GM12892 (cell line): Measurements from ENCODE around the gene LGR4.
A peak's percentile ranks its signal among the peaks of the same experiment; 100 is the strongest.

ENCODE experiments used
- DNase-seq: peaks from one replicate; pipeline ENCODE4 v3.0.0; 2011; ENCODE audit not compliant: insufficient read length
- FAIRE-seq: peaks from 2 replicates; lab custom pipeline; 2011; peaks lifted over from hg19 to GRCh38; lab: Jason Lieb, UNC
- POLR2A ChIP-seq: IDR thresholded peaks from 2 replicates; pipeline ENCODE4 v1.6.1; 2011; ENCODE audit warnings: low read depth, low read length, control low read depth
- POLR2AphosphoS5 ChIP-seq: IDR thresholded peaks from 2 replicates; pipeline ENCODE4 v1.6.1; 2011; ENCODE audit warnings: low read depth, low read length, control low read depth
- TAF1 ChIP-seq: IDR thresholded peaks from 2 replicates; pipeline ENCODE4 v1.6.1; 2011; ENCODE audit warnings: low read depth, mild to moderate bottlenecking, control low read depth, low read length, borderline replicate concordance

LGR4 gene

GRCh38 chr11:27481992-27482391, 9.4 kb upstream of the LGR4 start:
- DNase-seq (no peak), FAIRE-seq (no peak)
- no peak for TF ChIP-seq POLR2AphosphoS5
- no peak for TF ChIP-seq TAF1
- TF ChIP-seq POLR2A, result no peak

- no peak for TF ChIP-seq TAF1
- no peak for TF ChIP-seq POLR2A
- TF ChIP-seq POLR2AphosphoS5, result no peak
- FAIRE-seq (no peak), DNase-seq (no peak)
Measured at GRCh38 chr11:27477831-27478230, 5.2 kb upstream of the LGR4 start.

DNA sequence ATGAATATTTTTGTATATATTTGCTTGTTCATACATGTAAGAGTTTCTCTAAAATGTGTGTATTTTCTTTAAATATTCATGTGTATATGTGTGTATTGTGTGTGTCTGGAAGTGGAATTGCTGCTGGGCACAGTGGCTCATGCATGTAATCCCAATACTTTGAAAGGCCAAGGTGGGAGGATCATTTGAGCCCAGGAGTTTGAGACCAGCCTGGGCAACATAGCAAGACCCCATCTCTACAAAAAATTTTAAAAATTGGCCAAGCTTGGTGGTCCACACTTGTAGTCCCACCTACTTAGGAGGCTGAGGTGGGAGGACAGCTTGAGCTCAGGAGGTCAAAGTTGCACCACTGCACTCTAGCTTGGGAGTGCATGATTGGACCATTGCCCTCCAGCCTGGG, 4.7 kb upstream of the LGR4 start:
- DNase-seq (no peak), FAIRE-seq (no peak)
- no peak for TF ChIP-seq TAF1
- no peak for TF ChIP-seq POLR2A
- TF ChIP-seq POLR2AphosphoS5, result no peak

- no peak for DNase-seq
- no peak for TF ChIP-seq TAF1
- TF ChIP-seq POLR2AphosphoS5, result no peak
- TF ChIP-seq POLR2A, result no peak
- no peak for FAIRE-seq
Measured at GRCh38 chr11:27475622-27476021, 3.0 kb upstream of the LGR4 start.

DNA sequence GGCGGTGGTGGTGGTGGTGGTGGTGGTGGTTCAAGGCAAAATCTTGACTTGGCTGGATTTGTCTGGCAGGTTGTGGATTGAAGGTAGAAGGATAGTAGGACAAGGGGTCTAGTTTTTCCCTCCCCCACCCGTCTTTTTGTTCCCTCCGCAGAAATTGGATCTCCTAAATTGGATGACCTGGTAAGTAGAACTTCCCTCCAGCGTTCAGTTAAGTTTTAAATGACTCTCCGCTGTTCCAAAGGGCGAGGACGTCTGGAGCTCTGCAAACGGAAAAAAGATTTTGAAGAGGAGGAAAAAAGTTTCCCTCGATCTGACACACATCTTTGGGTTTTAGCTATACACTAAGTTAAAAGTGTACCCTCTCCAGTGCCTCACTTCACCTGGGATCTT, 422 bp upstream of the LGR4 start:
- FAIRE-seq (no peak), DNase-seq (no peak)
- TF ChIP-seq POLR2AphosphoS5 (no peak), POLR2A (no peak), TAF1 (no peak)

DNA sequence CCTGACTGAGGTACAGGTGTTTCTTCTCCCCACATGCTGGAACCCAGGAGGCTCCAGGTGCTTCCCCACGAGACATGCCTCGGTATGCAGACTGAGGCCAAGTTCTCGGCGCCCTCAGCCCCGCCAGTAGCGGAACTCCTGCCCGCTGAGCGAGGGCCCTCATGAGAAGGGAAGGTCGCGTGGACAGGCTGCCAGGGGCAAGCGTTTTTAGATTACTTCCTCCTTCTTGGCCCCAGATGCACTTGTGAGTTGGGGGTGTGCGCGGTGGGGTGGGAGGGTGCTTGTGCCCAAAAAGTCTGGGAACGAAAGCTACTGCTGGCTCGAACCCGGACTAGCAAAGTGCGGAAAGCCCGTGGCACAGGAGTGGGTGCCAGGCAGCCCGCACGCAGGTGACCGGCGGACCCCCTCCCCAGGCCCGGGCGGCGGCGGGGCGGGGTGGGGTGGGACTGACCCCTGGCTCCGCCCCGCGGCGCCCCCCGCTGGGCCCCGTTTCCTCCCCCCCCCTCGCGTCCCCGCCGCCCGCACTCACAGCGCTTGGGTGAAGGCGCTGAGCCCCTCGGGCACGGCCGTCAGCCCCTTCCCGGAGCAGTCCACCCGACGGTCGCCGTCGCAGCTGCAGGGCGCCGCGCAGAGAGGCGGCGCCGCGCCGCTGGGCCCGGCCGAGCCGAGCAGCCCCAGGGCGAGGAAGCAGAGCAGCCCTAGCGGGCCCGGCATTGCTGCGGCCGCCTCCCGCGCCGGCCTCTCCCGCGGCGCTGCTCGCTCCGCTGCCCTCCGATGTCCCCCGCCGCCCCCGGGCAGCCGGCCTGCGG, 797 bp downstream of the LGR4 start:
- TF ChIP-seq POLR2AphosphoS5 (no peak), POLR2A (no peak), TAF1 (no peak)
- no peak for FAIRE-seq
- peak; percentile 27 for DNase-seq

GRCh38 chr11:27470826-27471588, 1.6 kb downstream of the LGR4 start:
- FAIRE-seq, result no peak
- no peak for DNase-seq
- TF ChIP-seq TAF1 (no peak), POLR2AphosphoS5 (no peak), POLR2A (no peak)

DNA sequence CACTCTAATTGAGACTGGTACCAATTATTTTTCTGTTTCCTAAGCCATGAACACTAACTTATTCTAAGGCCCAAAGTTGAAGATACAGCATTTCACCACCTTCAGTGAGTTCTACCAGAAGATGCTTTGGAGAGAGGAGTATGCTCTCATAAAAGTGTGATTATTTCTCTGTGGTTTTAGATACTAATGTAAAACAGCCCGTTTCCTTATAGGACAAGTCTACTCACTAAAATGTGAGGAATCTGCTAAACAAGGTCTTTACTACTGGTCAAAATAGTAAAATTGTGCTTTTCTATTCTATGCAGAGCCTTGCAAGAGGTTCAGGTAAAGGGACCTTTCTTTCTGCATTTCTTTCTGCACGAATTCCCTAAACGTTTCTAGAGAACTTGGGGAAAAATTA, 2.4 kb downstream of the LGR4 start:
- peak; percentile 71 for FAIRE-seq
- DNase-seq, result no peak
- no peak for TF ChIP-seq TAF1
- no peak for TF ChIP-seq POLR2AphosphoS5
- no peak for TF ChIP-seq POLR2A

- DNase-seq (no peak), FAIRE-seq (no peak)
- TF ChIP-seq POLR2AphosphoS5, result no peak
- no peak for TF ChIP-seq POLR2A
- TF ChIP-seq TAF1, result no peak
Measured at GRCh38 chr11:27468995-27469695, 3.4 kb downstream of the LGR4 start.

- TF ChIP-seq TAF1 (no peak), POLR2AphosphoS5 (no peak), POLR2A (no peak)
- DNase-seq (no peak), FAIRE-seq (no peak)
Measured at GRCh38 chr11:27468209-27468994, 4.2 kb downstream of the LGR4 start.

GRCh38 chr11:27467181-27467913, 5.2 kb downstream of the LGR4 start:
- TF ChIP-seq POLR2AphosphoS5 (no peak), POLR2A (no peak), TAF1 (no peak)
- DNase-seq, result no peak
- no peak for FAIRE-seq
